ENCODE measurements around the gene PARN.

PARN gene

DNA sequence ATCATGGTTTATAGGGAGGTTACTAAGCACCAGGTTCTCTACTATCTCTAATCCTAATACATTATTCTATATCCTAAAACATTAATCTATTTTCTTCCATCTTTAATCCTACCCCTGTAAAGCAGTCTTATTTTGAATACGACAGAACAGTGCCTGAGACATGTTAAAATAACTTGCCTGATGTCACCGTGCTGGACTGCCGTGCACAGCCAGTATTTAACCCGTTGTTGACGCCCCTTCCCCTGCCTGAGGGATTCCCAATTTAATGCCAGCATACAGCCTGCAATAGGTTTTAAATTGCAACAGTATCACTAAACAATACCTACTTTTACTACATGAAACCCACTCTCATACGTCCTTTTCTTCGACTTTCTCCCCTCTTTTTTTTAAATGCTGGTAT is 133.3 kb downstream of the PARN start:
- FAIRE-seq (no peak), DNase-seq (ENCODE audit: insufficient read length, low spot score) (no peak)
- TF ChIP-seq, protein P1, sequence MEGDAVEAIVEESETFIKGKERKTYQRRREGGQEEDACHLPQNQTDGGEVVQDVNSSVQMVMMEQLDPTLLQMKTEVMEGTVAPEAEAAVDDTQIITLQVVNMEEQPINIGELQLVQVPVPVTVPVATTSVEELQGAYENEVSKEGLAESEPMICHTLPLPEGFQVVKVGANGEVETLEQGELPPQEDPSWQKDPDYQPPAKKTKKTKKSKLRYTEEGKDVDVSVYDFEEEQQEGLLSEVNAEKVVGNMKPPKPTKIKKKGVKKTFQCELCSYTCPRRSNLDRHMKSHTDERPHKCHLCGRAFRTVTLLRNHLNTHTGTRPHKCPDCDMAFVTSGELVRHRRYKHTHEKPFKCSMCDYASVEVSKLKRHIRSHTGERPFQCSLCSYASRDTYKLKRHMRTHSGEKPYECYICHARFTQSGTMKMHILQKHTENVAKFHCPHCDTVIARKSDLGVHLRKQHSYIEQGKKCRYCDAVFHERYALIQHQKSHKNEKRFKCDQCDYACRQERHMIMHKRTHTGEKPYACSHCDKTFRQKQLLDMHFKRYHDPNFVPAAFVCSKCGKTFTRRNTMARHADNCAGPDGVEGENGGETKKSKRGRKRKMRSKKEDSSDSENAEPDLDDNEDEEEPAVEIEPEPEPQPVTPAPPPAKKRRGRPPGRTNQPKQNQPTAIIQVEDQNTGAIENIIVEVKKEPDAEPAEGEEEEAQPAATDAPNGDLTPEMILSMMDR (IDR thresholded peaks at IDR 0.05; ENCODE audit: insufficient read depth, missing control alignments), result no peak

DNA sequence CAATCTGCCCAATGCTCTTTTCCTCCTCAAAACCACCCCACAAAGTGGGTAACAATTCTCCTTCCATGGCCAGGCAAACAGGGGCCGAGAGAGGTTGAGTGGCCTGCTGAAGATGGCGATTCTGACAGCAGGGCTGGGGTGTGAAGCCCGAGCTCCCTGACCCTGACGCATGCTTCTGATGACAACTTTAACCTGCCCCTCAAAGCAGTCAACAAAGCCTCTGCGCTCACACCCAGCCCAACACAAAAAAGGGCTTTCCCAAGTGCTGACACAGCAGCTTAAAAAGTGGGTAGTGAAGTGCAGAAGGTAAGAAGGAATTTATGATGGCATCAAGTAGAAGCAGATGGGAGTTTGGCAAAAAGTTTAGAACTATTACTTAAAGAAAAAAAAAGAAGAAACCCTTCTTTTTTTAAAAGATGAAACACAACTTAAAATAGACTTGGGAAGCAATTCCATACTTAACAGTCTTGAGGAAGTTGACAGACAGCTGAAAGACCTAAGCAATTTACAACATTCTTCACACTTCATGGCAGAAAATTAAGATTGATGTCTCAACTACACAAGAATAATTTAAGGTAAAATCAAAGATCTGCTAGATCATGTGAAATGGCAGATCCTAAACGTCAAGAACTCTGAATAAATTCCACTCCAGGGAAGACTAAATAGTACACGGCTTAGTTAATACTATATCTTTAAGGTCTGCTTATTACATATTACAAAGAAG is 133.9 kb downstream of the PARN start:
- DNase-seq (ENCODE audit: insufficient read length, low spot score), result no peak
- TF ChIP-seq, protein P1 (IDR thresholded peaks at IDR 0.05; ENCODE audit: insufficient read depth, missing control alignments), result no peak
- FAIRE-seq, result no peak

DNA sequence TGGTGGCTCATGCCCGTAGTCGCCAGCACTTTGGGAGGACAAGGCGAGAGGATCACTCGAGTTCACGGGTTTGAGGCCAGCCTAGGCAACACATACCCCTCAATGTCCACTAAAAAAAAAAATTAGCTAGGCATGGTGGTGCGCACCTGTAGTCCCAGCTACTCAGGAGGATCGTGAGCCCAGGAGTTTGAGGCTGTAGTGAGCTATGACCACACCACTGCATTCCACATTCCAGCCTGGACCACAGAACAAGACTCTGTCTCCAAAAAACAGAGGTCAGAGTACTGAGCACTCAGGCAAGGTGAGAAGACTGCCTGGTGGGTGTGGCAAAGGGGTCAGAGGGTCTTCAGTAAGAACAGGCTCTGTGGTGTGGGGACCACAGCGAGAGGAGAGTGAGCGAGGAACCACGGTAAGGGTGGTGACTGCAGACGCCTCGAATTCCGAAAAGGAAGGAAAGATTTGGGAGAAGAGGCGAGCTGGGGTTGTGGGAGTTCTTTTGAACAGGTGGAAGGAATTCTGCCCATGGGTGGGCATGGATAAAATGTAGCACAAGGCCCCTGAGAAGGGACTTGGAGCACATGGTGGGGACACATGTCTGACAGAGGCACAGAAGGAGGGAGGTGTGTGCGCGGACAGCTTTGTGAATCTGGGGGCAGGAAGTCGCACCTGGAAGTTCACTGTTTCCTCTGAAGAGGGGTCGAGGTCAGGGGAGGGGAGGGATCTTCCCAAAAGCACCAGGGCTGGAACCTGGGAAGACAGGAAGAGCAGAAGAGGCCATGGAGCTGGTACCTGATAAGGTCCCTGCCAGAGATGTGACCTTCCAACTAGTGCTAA is 134.6 kb downstream of the PARN start:
- FAIRE-seq (no peak), DNase-seq (ENCODE audit: insufficient read length, low spot score) (no peak)
- TF ChIP-seq, protein P1 (IDR thresholded peaks at IDR 0.05; ENCODE audit: insufficient read depth, missing control alignments), result no peak

DNA sequence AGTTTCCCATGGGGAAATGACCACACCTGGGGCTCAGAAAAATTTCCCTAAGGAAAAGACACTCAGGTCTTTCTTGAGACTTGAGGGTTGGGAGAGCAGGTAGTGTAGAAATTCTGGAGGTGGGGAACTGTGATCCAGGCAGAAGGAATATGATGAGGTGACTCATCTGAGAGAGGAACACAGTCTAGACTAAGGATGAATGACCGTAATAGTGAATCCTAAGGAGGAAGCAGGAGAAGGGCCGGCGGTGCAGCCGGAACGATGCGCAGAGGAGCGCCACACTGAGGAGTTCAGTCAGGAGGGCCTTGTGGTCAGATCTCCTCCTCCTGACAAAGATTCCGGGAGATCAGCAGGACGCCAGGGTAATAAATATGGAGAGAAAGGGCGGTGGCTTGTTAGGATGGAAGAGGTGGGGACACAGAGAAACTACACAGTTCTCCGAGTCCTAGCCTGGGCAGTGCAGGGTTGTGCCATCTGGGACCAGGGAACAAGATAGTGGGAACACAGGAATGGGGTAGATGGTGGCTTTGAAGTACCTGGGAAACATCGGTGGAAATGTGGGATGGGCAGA is 135.6 kb downstream of the PARN start:
- DNase-seq (ENCODE audit: insufficient read length, low spot score) (no peak), FAIRE-seq (no peak)
- TF ChIP-seq, protein P1 (IDR thresholded peaks at IDR 0.05; ENCODE audit: insufficient read depth, missing control alignments), result no peak

DNA sequence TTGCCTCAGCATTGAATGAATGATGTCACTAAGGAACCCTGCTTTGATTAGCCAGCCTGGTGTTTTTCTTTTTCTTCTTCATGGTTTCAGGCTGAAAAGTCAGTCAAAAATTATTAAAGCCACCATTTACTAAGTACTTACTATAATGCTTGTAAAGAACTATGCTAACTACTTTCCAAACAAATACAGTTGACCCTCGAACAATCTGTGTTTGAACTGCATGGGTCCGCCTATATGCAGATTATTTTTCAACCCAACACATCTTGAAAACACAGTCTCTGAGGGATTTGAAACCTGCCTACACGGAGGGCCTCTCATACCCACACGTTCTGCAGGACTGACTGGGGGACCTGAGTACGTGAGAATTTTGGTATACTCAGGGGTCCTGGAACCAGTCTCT is 136.3 kb downstream of the PARN start:
- FAIRE-seq (no peak), DNase-seq (ENCODE audit: insufficient read length, low spot score) (no peak)
- TF ChIP-seq, protein P1 (IDR thresholded peaks at IDR 0.05; ENCODE audit: insufficient read depth, missing control alignments), result no peak

DNA sequence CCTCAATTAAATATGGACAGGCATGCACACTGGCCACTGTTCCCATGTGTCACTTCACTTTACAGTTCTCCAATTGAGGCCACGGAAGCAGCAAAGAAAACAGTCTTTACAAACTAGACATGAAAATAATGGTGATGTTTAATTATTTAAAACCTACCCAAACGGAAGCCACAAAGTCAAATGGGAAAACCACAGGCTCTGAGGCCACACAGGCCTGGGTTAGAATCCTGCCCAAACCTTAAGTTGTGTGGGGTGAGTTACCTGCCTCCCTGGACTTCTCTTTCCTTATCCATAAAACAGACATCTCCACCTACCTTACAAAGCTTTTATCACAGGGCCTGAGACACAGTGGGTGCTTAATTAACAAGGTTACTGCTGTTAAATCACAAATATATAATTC is 137.4 kb downstream of the PARN start:
- FAIRE-seq, result no peak
- TF ChIP-seq, protein P1 (IDR thresholded peaks at IDR 0.05; ENCODE audit: insufficient read depth, missing control alignments), result no peak
- no peak for DNase-seq (ENCODE audit: insufficient read length, low spot score)
